ENCODE measurements around the gene AUTS2.

DNA sequence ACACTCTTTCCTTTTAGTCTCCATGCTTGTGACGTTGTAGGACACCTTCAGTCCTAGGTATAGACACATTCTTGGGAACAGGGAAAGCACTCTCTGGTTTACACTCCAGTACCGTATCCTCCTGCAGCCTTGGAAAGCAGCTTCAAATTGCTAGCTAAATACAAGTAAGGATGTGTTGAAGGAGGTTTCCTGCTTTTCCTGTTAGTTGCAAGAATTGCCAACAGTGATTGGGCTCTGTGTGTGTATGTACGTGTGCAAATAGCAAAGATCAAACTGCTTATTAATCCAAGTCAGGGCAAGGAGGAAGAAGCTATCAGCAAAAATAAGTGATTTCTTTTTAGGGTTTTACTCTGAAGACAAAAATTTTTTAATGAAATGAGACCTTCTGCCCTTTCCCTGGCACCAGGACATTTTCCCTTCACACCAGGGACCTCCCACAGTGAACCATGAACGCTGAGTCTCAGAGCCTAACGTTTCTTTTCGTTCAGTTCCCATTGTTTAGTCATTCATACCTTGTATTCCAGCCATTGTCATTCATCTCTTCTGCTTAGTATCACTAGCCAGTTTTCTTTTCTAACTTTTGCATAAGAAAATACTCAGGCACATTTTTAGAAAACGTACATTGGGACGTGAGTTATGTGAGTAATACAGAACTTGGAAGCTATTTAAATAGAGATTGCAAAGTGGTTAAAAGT, 36.9 kb upstream of the AUTS2 start:
- TF ChIP-seq CTCF (IDR thresholded peaks at IDR 0.05): no peak
- no peak for TF ChIP-seq POLR2A (IDR thresholded peaks at IDR 0.05)
